Stimulated activated CD8-positive, alpha-beta memory T cell treated with anti-CD3 and anti-CD28 coated beads, Interleukin-12 subunit alpha, Interleukin-12 subunit beta, amount 100 ng/mL, for 24 hours (primary cell): ENCODE results near the gene VPS45.
"Not testable (repeated sequence)": the region's sequence is repeated elsewhere in the genome, so short reads cannot be mapped to it uniquely, and the experiment has no call there.

ENCODE experiments used
- DNase-seq: peaks from one replicate; pipeline ENCODE4 v3.0.0-alpha.2; 2020; ENCODE audit errors: extremely low read depth

Gene VPS45, protein sequence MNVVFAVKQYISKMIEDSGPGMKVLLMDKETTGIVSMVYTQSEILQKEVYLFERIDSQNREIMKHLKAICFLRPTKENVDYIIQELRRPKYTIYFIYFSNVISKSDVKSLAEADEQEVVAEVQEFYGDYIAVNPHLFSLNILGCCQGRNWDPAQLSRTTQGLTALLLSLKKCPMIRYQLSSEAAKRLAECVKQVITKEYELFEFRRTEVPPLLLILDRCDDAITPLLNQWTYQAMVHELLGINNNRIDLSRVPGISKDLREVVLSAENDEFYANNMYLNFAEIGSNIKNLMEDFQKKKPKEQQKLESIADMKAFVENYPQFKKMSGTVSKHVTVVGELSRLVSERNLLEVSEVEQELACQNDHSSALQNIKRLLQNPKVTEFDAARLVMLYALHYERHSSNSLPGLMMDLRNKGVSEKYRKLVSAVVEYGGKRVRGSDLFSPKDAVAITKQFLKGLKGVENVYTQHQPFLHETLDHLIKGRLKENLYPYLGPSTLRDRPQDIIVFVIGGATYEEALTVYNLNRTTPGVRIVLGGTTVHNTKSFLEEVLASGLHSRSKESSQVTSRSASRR

DNA sequence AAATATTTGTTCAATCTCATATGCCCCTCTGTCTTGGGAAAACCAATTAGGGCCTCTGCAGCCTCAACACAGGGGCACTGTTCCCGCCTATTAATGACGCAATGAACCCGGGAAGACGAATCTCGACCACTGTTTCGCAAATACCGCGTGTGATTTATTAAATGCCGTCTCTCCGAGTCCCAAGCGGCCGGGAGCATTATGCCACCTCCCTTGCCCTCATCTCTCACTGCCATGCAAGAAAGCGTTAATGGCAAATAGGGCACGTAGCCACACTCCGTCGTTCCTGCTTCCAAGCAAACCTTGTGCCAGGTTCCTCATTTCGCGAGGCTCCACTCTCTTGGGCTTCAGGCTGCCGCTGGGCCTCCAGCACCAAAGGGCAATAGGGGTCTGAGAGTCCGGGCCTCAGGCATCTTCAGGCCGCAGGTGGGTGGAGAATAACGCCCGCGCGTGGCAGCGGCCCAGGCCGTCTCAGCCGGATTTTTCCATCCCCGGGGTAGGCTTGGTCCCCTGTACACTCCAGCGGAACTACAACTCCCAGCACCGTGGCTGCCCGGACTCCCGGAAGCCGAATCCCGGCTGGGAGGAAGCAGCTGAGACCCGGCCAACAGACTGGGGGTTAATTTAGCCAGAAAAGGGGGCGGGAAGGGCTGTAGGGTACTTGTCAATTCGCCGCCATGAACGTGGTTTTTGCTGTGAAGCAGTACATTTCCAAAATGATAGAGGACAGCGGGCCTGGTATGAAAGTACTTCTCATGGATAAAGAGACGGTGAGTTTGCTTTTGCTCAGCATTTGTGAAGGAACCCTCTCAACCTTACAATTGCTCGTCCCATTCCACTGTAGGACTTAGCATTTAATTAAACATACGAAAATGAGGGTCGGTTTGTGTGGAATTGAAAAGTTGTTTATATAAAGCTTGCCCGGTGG lies at the start of gene VPS45:
Gene VPS45 (plus strand): TSS at position 593 of the 925 bp plus-strand sequence. CDS start 82 bp downstream, at position 675.
- peak; percentile 67 for DNase-seq

DNA sequence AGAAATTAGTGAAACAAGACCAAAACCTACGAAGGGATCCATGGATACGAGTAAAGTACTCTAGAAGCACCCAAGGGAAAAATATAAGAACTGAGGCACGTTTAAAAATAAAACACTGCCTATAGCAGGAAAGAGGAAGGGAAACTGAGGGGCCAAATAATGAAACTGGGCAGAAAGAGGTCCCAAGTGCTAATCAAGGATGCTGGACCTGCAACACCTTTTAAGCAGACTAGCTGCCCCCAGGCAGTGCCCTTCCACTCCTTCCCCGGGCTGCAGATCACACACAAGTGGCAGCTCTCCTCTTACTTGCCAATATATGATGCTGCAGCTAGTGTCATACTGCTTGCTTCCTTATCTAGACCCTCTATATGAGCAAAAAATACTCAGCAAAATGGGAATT lies 49.4 kb upstream of the VPS45 start:
- no peak for DNase-seq

GRCh38 chr1:150020711-150021110 lies 46.9 kb upstream of the VPS45 start:
- DNase-seq: no peak

DNA sequence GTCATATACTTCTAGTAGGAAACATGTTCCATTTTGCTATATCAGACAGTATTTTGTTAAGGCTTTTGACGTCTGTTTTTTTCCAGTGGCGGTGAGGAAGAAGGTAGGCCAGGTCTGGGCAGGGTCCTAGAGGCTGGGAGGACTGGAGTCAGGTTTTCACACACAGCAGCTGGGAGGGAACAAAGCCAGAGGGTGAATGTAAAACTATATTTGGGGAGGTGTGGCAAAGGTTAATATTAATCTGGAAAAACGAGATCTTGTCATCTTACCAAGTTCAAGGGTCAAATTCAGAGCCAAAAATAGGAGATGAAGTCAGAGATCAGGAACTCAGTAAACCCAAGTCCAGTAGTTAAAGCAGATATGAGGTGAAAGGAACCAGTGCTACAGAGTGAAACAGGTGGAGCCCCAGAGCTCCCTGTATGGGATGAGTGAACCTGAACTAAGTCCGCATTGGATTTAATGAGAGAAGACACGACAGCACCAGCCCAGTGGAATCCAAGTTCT lies 46.3 kb upstream of the VPS45 start:
- no peak for DNase-seq

- no peak for DNase-seq
Observed at GRCh38 chr1:150022357-150022756, 45.2 kb upstream of the VPS45 start.

GRCh38 chr1:150024156-150024555 lies 43.4 kb upstream of the VPS45 start:
- no peak for DNase-seq

GRCh38 chr1:150028322-150028721 lies 39.3 kb upstream of the VPS45 start:
- no peak for DNase-seq

GRCh38 chr1:150034336-150034735 lies 33.2 kb upstream of the VPS45 start:
- no peak for DNase-seq

DNA sequence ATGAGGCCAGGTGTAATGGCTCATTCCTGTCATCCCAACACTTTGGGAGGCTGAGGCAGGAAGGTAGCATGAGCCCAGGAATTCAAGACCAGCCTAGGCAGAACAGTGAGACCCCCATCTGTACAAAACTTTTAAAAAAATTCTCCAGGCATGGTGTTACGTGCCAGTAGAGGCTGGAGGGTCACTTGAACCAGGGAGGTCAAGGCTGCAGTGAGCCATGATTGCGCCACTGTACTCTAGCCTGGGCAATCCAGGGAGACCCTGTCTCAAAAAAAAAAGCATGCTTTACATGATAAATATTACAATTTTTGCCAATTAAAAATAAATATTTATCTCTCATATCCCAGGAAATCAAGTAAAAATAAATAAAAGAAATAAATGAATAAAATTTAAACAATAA lies 17.6 kb upstream of the VPS45 start:
- DNase-seq: no peak

DNA sequence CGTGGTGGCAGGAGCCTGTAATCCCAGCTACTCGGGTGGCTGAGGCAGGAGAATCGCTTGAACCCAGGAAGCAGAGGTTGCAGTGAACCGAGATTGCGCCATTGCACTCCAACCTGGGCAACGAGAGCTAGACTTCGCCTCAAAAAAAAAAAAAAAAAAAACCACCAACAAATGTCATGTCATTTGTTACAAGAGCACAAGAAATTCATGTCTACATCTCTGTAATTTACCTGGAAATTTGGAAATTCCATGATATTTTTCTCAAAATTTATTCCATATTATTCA lies 16.5 kb upstream of the VPS45 start:
- no peak for DNase-seq

DNA sequence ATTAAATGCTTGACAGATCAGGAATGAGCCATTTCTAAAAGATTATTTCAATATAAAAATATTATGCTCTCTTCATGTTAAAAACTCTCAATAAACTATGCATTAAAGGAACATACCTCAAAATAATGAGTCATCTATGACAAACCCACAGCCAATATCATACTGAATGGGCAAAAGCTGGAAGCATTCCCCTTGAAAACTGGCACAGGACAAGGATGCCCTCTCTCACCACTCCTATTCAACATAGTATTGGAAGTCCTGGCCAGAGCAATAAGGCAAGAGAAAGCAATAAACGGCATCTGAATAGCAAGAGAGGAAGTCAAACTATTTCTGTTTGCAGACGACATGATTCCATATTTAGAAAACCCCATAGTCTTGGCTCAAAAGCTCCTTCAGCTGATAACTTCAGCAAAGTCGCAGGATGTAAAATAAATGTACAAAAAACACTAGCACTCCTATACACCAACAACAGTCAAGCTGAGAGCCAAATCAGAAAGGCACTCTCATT lies 15.6 kb upstream of the VPS45 start:
- DNase-seq: not testable (repeated sequence)

DNA sequence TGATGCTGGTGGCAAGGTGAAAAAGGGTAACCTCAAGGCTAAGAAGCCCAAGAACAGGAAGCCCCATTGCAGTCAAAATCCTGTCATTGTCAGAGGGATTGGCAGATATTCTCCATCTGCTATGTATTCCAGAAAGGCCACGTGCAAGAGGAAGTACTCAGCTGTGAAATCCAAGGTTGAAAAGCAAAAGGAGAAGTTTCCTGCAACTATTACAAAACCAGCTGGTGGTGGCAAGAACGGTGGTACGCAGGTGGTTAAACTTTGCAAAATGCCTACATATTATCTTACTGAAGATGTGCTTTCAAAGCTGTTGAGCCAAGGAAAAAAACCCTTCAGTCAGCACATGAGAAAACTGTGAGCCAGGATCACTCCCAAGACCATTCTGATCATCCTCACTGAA lies 13.7 kb upstream of the VPS45 start:
- no peak for DNase-seq

GRCh38 chr1:150055507-150055906 lies 12.1 kb upstream of the VPS45 start:
- DNase-seq: not testable (repeated sequence)

DNA sequence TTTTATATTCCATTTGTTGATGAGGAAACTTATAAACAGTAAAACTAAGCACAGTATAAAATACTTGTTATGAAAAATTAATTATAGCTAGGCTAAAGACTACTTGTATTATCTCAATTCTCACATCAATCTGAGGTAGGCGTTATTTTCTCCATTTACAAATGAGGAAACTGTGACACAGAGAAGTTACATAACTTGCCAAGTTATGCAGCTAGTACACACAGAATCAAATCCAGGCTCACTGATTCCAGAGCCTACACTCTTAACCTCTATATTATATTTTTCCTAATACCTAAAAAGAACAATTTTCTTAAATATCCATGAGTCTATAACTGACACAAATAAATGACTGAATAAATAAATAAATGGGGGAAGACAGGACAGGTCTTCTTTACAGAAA lies 11.2 kb upstream of the VPS45 start:
- DNase-seq: no peak

- no peak for DNase-seq
Observed at GRCh38 chr1:150060260-150060659, 7.3 kb upstream of the VPS45 start.

DNA sequence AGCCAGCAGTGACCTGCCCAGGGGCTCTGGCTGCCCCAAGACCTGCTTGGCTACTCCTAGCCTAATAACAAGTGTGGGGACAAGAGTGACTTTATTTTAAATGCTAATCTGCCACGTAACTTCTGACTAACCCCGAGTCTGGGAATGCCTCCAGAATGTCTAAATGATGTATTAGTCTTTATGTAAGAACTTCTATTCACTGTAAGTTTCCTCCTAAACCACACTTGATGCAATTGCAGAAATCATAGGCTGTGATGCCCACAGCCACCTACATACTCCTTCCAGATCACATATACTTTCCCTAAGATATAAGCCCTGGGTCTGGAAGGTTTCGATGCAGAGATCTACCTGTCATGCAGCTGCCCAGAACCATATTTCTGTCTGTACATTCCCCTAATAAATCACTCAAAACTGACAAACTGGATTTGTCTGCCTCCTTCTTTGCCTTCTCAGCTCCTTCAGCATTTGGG lies 5.9 kb upstream of the VPS45 start:
- no peak for DNase-seq

DNA sequence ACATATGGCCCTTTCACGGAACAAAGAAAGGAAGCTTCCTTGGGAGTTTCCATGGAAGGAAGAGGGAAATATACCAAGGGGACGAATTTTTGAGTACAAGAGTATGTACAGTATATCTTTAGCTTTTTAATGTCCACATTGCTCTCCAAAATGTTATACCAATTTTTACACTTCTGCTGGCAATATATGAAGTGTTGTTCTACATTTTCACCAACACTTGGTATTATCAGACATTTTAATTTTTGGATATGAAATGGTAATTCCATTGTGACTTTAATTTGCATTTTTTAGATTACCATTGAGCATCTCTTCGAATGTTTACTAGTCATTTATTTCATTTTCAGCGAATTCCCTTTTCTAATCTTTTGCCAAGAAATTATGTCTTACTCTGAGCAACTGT lies 5.5 kb upstream of the VPS45 start:
- DNase-seq: no peak

- DNase-seq: no peak
Observed at GRCh38 chr1:150065184-150065871, 2.2 kb upstream of the VPS45 start.

GRCh38 chr1:150066328-150066727 lies 1.2 kb upstream of the VPS45 start:
- DNase-seq: no peak

GRCh38 chr1:150066838-150067183 lies 765 bp upstream of the VPS45 start:
- DNase-seq: no peak

GRCh38 chr1:150068109-150068435 lies 496 bp downstream of the VPS45 start:
- DNase-seq: no peak

GRCh38 chr1:150069923-150070322 lies 2.3 kb downstream of the VPS45 start:
- DNase-seq: no peak
